Right lobe of liver (tissue), 4 donors: ENCODE data around the gene SH3RF2.

ENCODE experiments used
- POLR2A ChIP-seq: fragments of 450-650 bp; IDR thresholded peaks from one replicate; pipeline ENCODE4 v1.6.1; 2017; ENCODE audit warnings: antibody characterized with exemption, mild to moderate bottlenecking
- TF ChIP-seq, protein P1 (sequence below), 4 donors: fragments of 200-600 bp in 3 of 4; fragments of 450-650 bp in 1 of 4; IDR thresholded peaks; one replicate each; pipeline versions ENCODE4 v1.5.1 to v1.8.0; 2016 to 2022; ENCODE audit warnings: antibody characterized with exemption in 4 of 4, mild to moderate bottlenecking in 2 of 4
- donor health status: DM: no; HTN: no; CAD: no.
- donor health status: DM: no; HTN: no; CAD: no.
- donor health status: DM: no; HTN: yes; CAD: no.

DNA sequence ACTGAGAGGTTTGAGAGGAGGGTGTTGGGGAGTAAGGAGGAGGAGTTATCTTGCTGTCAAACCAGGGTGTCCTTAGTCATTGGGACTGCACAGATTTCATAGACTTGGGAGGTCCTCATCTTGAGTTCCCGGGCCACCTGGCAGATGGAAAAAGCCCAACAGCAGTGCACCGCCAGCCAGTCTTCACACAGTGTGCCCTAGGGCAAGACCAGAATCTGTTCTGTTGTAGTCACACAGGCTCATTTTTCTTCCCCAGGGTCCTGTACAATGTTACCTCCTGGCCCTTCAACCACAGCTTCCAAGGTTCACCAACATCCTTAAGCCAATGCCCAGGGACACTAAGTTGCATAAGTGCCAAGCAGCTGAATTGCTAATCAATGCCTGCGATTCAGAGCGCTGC is 148.0 kb downstream of the SH3RF2 start:
- TF ChIP-seq, protein P1, sequence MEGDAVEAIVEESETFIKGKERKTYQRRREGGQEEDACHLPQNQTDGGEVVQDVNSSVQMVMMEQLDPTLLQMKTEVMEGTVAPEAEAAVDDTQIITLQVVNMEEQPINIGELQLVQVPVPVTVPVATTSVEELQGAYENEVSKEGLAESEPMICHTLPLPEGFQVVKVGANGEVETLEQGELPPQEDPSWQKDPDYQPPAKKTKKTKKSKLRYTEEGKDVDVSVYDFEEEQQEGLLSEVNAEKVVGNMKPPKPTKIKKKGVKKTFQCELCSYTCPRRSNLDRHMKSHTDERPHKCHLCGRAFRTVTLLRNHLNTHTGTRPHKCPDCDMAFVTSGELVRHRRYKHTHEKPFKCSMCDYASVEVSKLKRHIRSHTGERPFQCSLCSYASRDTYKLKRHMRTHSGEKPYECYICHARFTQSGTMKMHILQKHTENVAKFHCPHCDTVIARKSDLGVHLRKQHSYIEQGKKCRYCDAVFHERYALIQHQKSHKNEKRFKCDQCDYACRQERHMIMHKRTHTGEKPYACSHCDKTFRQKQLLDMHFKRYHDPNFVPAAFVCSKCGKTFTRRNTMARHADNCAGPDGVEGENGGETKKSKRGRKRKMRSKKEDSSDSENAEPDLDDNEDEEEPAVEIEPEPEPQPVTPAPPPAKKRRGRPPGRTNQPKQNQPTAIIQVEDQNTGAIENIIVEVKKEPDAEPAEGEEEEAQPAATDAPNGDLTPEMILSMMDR (IDR thresholded peaks at IDR 0.05), result no peak
- no peak for TF ChIP-seq POLR2A
